IMR-90 (cell line): ENCODE results near the gene CNOT9. TPM values are rescaled to one million over a fixed set of nuclear protein-coding genes. Genes with fewer than 3 reads are reported as not detected.

Experiments used
- ATAC-seq: fragments of 200-7000 bp; cut with Tn5 transposase; 2 replicates; pipeline ENCODE4 v1.9.1; 2020; ENCODE audit warnings: low read depth, mild to moderate bottlenecking, moderate library complexity
- BruUV-seq: library from RNA; stranded (reverse); fragments of 400-500 nt; replicated peaks from 2 replicates; lab custom pipeline; 2021; lab: Mats Ljungman, UMichigan
- CTCF ChIA-PET: fragments of 300-600 bp; formaldehyde crosslinking; extraction: SDS; loops from one replicate; lab custom pipeline; 2021; ENCODE audit warnings: antibody characterized with exemption; lab: Yijun Ruan, JAX
- POLR2A ChIA-PET: fragments of 300-600 bp; sonication (Branson Sonifier 250); formaldehyde crosslinking; loops from one replicate; lab custom pipeline; 2022; ENCODE audit warnings: antibody characterized with exemption; ENCODE audit not compliant: unreplicated experiment; lab: Charles Lee
- DNase-seq: peaks from one replicate; pipeline ENCODE4 v3.0.0; 2013
- H2AFZ ChIP-seq: replicated peaks from 2 replicates; pipeline ENCODE3; 2013; ENCODE audit warnings: low read length, mild to moderate bottlenecking; ENCODE audit not compliant: poor library complexity
- H2AK5ac ChIP-seq: 2 replicates; pipeline ENCODE4 v1.6.1; 2013; ENCODE audit warnings: low read depth, low read length, inconsistent platforms
- H2AK9ac ChIP-seq: replicated peaks from 2 replicates; pipeline ENCODE3; 2013; ENCODE audit warnings: mild to moderate bottlenecking, low read depth, low read length, moderate library complexity; ENCODE audit not compliant: poor library complexity
- H2BK120ac ChIP-seq: 2 replicates; pipeline ENCODE4 v1.6.1; 2013; ENCODE audit warnings: low read depth, low read length, inconsistent platforms
- H2BK15ac ChIP-seq: 3 replicates; pipeline ENCODE4 v1.6.1; 2013; ENCODE audit warnings: low read depth, low read length, inconsistent platforms
- H2BK20ac ChIP-seq: 2 replicates; pipeline ENCODE4 v1.6.1; 2013; ENCODE audit warnings: low read depth, mild to moderate bottlenecking, inconsistent platforms, low read length, moderate library complexity
- H2BK5ac ChIP-seq: 2 replicates; pipeline ENCODE4 v1.6.1; 2013; ENCODE audit warnings: mild to moderate bottlenecking, low read depth, low read length, inconsistent platforms; ENCODE audit not compliant: poor library complexity, severe bottlenecking
- H3K14ac ChIP-seq: replicated peaks from 2 replicates; pipeline ENCODE4 v1.6.1; 2013; ENCODE audit warnings: low read depth, low read length, inconsistent platforms
- H3K18ac ChIP-seq: 2 replicates; pipeline ENCODE4 v1.6.1; 2013; ENCODE audit warnings: low read depth, low read length, control low read depth
- H3K23ac ChIP-seq: 2 replicates; pipeline ENCODE4 v1.6.1; 2013; ENCODE audit warnings: low read depth, low read length, inconsistent platforms
- H3K27ac ChIP-seq: 2 replicates; pipeline ENCODE4 v1.5.1; 2013; ENCODE audit warnings: mild to moderate bottlenecking, control low read depth, low read length; ENCODE audit not compliant: insufficient read depth
- H3K27me3 ChIP-seq: 2 replicates; pipeline ENCODE4 v1.6.1; 2013; ENCODE audit warnings: low read length; ENCODE audit not compliant: control insufficient read depth, insufficient read depth
- H3K36me3 ChIP-seq: 2 replicates; pipeline ENCODE4 v1.6.1; 2013; ENCODE audit warnings: low read length, mixed read lengths; ENCODE audit not compliant: control insufficient read depth, insufficient read depth
- H3K4ac ChIP-seq: 2 replicates; pipeline ENCODE4 v1.6.1; 2013; ENCODE audit warnings: low read depth, low read length, inconsistent platforms
- H3K4me1 ChIP-seq: 2 replicates; pipeline ENCODE4 v1.6.1; 2013; ENCODE audit warnings: low read length, mixed read lengths; ENCODE audit not compliant: control insufficient read depth, insufficient read depth
- H3K4me2 ChIP-seq: 2 replicates; pipeline ENCODE4 v1.6.1; 2013; ENCODE audit warnings: low read depth, mild to moderate bottlenecking, control low read depth, low read length, moderate library complexity
- H3K4me3 ChIP-seq: 2 replicates; pipeline ENCODE4 v1.5.1; 2013; ENCODE audit warnings: low read depth, mild to moderate bottlenecking, control low read depth, low read length, moderate library complexity; ENCODE audit not compliant: insufficient read depth
- H3K56ac ChIP-seq: 2 replicates; pipeline ENCODE4 v1.6.1; 2013; ENCODE audit warnings: low read length, inconsistent platforms; ENCODE audit not compliant: insufficient read depth; ENCODE audit errors: extremely low read depth
- H3K79me1 ChIP-seq, 2 experiments: 2 replicates each; pipeline ENCODE4 v1.6.1; 2013; ENCODE audit warnings: low read length in 2 of 2, inconsistent platforms in 1 of 2, low read depth in 1 of 2
- H3K9ac ChIP-seq: 2 replicates; pipeline ENCODE4 v1.6.1; 2013; ENCODE audit warnings: low read depth, low read length, control low read depth
- H3K9me1 ChIP-seq: 2 replicates; pipeline ENCODE4 v1.6.1; 2013; ENCODE audit warnings: low read length, inconsistent platforms; ENCODE audit not compliant: insufficient read depth
- H3K9me3 ChIP-seq: 2 replicates; pipeline ENCODE4 v1.6.1; 2013; ENCODE audit warnings: low read length; ENCODE audit not compliant: control insufficient read depth, insufficient read depth
- H4K20me1 ChIP-seq: 2 replicates; pipeline ENCODE4 v1.6.1; 2013; ENCODE audit warnings: low read length, inconsistent platforms; ENCODE audit not compliant: insufficient read depth
- H4K5ac ChIP-seq: 2 replicates; pipeline ENCODE4 v1.6.1; 2013; ENCODE audit warnings: mild to moderate bottlenecking, low read depth, low read length, control low read depth
- H4K8ac ChIP-seq, 2 experiments: 2 replicates each; pipeline ENCODE4 v1.6.1; 2013; ENCODE audit warnings: low read depth in 2 of 2, low read length in 2 of 2, control low read depth in 1 of 2, inconsistent platforms in 1 of 2
- H4K91ac ChIP-seq: 2 replicates; pipeline ENCODE4 v1.6.1; 2013; ENCODE audit warnings: low read depth, low read length, inconsistent platforms; ENCODE audit not compliant: insufficient read depth
- MAZ ChIP-seq: IDR thresholded peaks from 2 replicates; pipeline ENCODE4 v1.6.1; 2012; ENCODE audit warnings: low read depth, mild to moderate bottlenecking, low read length, improper control_type of control experiment, moderate library complexity, borderline replicate concordance
- RAD21 ChIP-seq: IDR thresholded peaks from 2 replicates; pipeline ENCODE4 v1.6.1; 2012; ENCODE audit warnings: low read length, improper control_type of control experiment
- SMC3 ChIP-seq: fragments of 150-350 bp; IDR thresholded peaks from 2 replicates; pipeline ENCODE4 v1.6.1; 2016; ENCODE audit warnings: low read depth, mild to moderate bottlenecking, antibody characterized with exemption, low read length, moderate library complexity
- WGBS, 2 experiments: methylation state at CpG; one replicate each; pipeline versions ENCODE4 v1.1.5 to v1.1.7; 2013; ENCODE audit warnings: missing lambda C conversion rate in 2 of 2; ENCODE audit not compliant: insufficient read length in 1 of 2; ENCODE audit errors: extremely low coverage in 2 of 2; 5-methylcytosine and 5-hydroxymethylcytosine counted together
- dilution Hi-C: fragments of 300-500 bp; cut with HindIII; formaldehyde crosslinking; loops from one replicate; pipeline ENCODE4 v1.14.3; 2018; ENCODE audit warnings: low sequenced_read_pairs; ENCODE audit not compliant: unreplicated experiment
- in situ Hi-C: fragments of 300-500 bp; cut with MboI; formaldehyde crosslinking; loops from 3 replicates; pipeline ENCODE4 v1.14.3; 2019; ENCODE audit warnings: low sequenced_read_pairs, inconsistent platforms, mixed read lengths
- intact Hi-C: fragments of 100-400 bp; cut with micrococcal nuclease; formaldehyde crosslinking; loops from 2 replicates; pipeline ENCODE4 v1.10.0; 2022
- polyA plus RNA-seq, 3 experiments: library from polyadenylated mRNA; depleted of rRNA; stranded (reverse); fragments of >200 nt; gene quantifications; 2 replicates each; pipeline ENCODE4 v1.2.3, GENCODE V29; 2012; ENCODE audit warnings: low replicate concordance in 1 of 3
- total RNA-seq: library from RNA; depleted of rRNA; stranded (reverse); fragments of >200 nt; gene quantifications from 2 replicates; pipeline ENCODE4 v1.2.3, GENCODE V29; 2012

CNOT9 gene
- total and polyA plus RNA-seq, 2 of the 4 experiments (the other 2 are of a cell fraction): 33.1 to 71.0 TPM

- in situ Hi-C loops (no loop called here), intact Hi-C loops (no loop called here), dilution Hi-C loops (no loop called here)
- Histone ChIP-seq H3K4me1 (no peaks in the 10 kb centered on the region; the same call in 1 of the 2 replicates), H3K23ac (no peak overlapping the region), H3K27me3 (no peaks in the 10 kb centered on the region), H3K4ac (no peak overlapping the region), H3K4me2 (no peak overlapping the region), H2AK9ac (no peak overlapping the region), H2BK120ac (no peak overlapping the region), H3K18ac (no peak overlapping the region), H4K8ac (no peak overlapping the region), H3K9me3 (no peaks in the 10 kb centered on the region), H2BK5ac (no peak overlapping the region), H2AFZ (no peak overlapping the region), H3K79me1 (no peaks in the 10 kb centered on the region), H2BK20ac (no peak overlapping the region), H3K36me3 (no peaks in the 10 kb centered on the region), H2BK15ac (no peak overlapping the region), H3K4me3 (no peak overlapping the region), H4K20me1 (no peaks in the 10 kb centered on the region), H3K9me1 (no peaks in the 10 kb centered on the region), H3K56ac (no peak overlapping the region; the same call in 1 of the 2 replicates), H4K91ac (no peak overlapping the region), H3K27ac (no peak overlapping the region), H3K14ac (no peak overlapping the region), H4K5ac (no peak overlapping the region), H3K9ac (no peak overlapping the region), H2AK5ac (no peak overlapping the region)
- TF ChIP-seq MAZ (no peak), SMC3 (no peak), RAD21 (no peak)
- WGBS, 2 experiments: 63% methylated on average over 3 of the region's 7 CpGs; no CpG with 5 or more reads in 1 of the 2 experiments
- DNase-seq: no peak
- ChIA-PET CTCF (no interaction called here), POLR2A (no interaction called here)
- ATAC-seq: no peak
- BruUV-seq: no TSS peak
Measured at GRCh38 chr2:218621007-218621406, 52.4 kb downstream of the CNOT9 start.
